ENCODE data around the gene GNAQ. TPM values are rescaled to one million over a fixed set of nuclear protein-coding genes. Genes with fewer than 3 reads are reported as not detected.

GNAQ gene
- total RNA-seq, 1 donor from 2014 or later = 46.7 TPM

GRCh38 chr9:77848897-77849296 lies 182.7 kb downstream of the GNAQ start:
- no peak for DNase-seq (ENCODE audit: extremely low spot score, unreplicated experiment)
- H3K9me3 Mint-ChIP-seq = no peaks in the 10 kb centered on the region
- peaks cover 6% of the 10 kb centered on the region for H3K36me3 Mint-ChIP-seq

GRCh38 chr9:77848404-77848803 lies 183.2 kb downstream of the GNAQ start:
- H3K36me3 Mint-ChIP-seq = peaks cover 6% of the 10 kb centered on the region
- H3K27me3 Mint-ChIP-seq = no peaks in the 10 kb centered on the region
- H3K27ac Mint-ChIP-seq = no peak overlapping the region
- no peaks in the 10 kb centered on the region for H3K9me3 Mint-ChIP-seq
- peaks cover 34% of the 10 kb centered on the region for H3K4me1 Mint-ChIP-seq (ENCODE audit: unreplicated experiment)
- H3K4me3 Mint-ChIP-seq = no peak overlapping the region
- DNase-seq (ENCODE audit: extremely low spot score, unreplicated experiment) = no peak
- no peak for TF ChIP-seq CTCF (conservative IDR thresholded peaks at IDR 0.05)

More at GRCh38 chr9:77848897-77849296, 182.7 kb downstream of the GNAQ start:
- Mint-ChIP-seq H3K4me1 (ENCODE audit: unreplicated experiment) (peaks cover 29% of the 10 kb centered on the region), H3K27ac (no peak overlapping the region), H3K27me3 (no peaks in the 10 kb centered on the region), H3K4me3 (no peak overlapping the region)
- TF ChIP-seq CTCF (conservative IDR thresholded peaks at IDR 0.05) = no peak

GRCh38 chr9:77847626-77848025 lies 184.0 kb downstream of the GNAQ start:
- H3K4me1 Mint-ChIP-seq (ENCODE audit: unreplicated experiment) = peaks cover 39% of the 10 kb centered on the region
- no peak for DNase-seq (ENCODE audit: extremely low spot score, unreplicated experiment)
- no peak overlapping the region for H3K4me3 Mint-ChIP-seq
- H3K9me3 Mint-ChIP-seq = no peaks in the 10 kb centered on the region
- peaks cover 6% of the 10 kb centered on the region for H3K36me3 Mint-ChIP-seq
- no peak overlapping the region for H3K27ac Mint-ChIP-seq
- TF ChIP-seq CTCF (conservative IDR thresholded peaks at IDR 0.05) = no peak
- no peaks in the 10 kb centered on the region for H3K27me3 Mint-ChIP-seq

GRCh38 chr9:77847059-77847499 lies 184.5 kb downstream of the GNAQ start:
- H3K27me3 Mint-ChIP-seq = no peaks in the 10 kb centered on the region
- no peaks in the 10 kb centered on the region for H3K9me3 Mint-ChIP-seq
- peaks cover 6% of the 10 kb centered on the region for H3K36me3 Mint-ChIP-seq
- DNase-seq (ENCODE audit: extremely low spot score, unreplicated experiment) = no peak
- H3K27ac Mint-ChIP-seq = no peak overlapping the region
- H3K4me3 Mint-ChIP-seq = no peak overlapping the region
- TF ChIP-seq CTCF (conservative IDR thresholded peaks at IDR 0.05) = no peak
- peaks cover 41% of the 10 kb centered on the region for H3K4me1 Mint-ChIP-seq (ENCODE audit: unreplicated experiment)

- no peak overlapping the region for H3K4me3 Mint-ChIP-seq
- H3K27me3 Mint-ChIP-seq = no peaks in the 10 kb centered on the region
- peaks cover 6% of the 10 kb centered on the region for H3K36me3 Mint-ChIP-seq
- H3K27ac Mint-ChIP-seq = no peak overlapping the region
- H3K4me1 Mint-ChIP-seq (ENCODE audit: unreplicated experiment) = peaks cover 52% of the 10 kb centered on the region
- TF ChIP-seq CTCF (conservative IDR thresholded peaks at IDR 0.05) = no peak
- DNase-seq (ENCODE audit: extremely low spot score, unreplicated experiment) = no peak
- H3K9me3 Mint-ChIP-seq = no peaks in the 10 kb centered on the region
Observed at GRCh38 chr9:77844415-77844814, 187.2 kb downstream of the GNAQ start.

GRCh38 chr9:77843871-77844155 lies 187.8 kb downstream of the GNAQ start:
- H3K27ac Mint-ChIP-seq = no peak overlapping the region
- no peak for TF ChIP-seq CTCF (conservative IDR thresholded peaks at IDR 0.05)
- H3K4me1 Mint-ChIP-seq (ENCODE audit: unreplicated experiment) = peaks cover 54% of the 10 kb centered on the region

More at GRCh38 chr9:77843871-77844155, 187.8 kb downstream of the GNAQ start:
- no peaks in the 10 kb centered on the region for H3K27me3 Mint-ChIP-seq
- peaks cover 7% of the 10 kb centered on the region for H3K36me3 Mint-ChIP-seq
- no peak for DNase-seq (ENCODE audit: extremely low spot score, unreplicated experiment)
- no peaks in the 10 kb centered on the region for H3K9me3 Mint-ChIP-seq
- no peak overlapping the region for H3K4me3 Mint-ChIP-seq

Data from type B pancreatic cell (in vitro differentiated cells).